HG03565 (cell line): ENCODE results near the gene UNC79.
"Not testable (repeated sequence)": the region's sequence is repeated elsewhere in the genome, so short reads cannot be mapped to it uniquely, and the experiment has no call there.

Source experiments
- ATAC-seq: cut with Tn5 transposase; IDR thresholded peaks from one replicate; pipeline ENCODE4 v1.9.1; 2021; ENCODE audit warnings: mild to moderate bottlenecking, moderate library complexity; ENCODE audit not compliant: unreplicated experiment

Gene UNC79

DNA sequence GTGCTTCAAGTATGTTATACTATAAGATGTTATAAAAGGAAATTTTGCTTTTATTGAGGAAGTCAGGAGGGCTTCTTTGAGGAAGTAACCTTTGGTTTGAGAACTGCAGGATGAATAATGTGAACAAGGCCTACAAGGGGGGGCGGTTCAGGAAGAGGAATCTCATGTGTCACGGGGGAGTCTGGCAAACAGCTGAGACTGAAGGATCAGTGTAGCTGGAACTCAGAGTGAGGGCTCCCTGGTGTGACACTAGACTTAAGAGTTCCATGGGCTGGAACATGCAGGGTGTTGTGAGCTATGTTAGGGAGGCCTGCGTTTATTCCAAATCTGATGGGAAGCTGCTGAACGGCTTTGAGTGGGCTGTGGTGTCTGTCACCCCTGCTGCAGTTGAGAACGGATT is 62.3 kb downstream of the UNC79 start:
- no peak for ATAC-seq

DNA sequence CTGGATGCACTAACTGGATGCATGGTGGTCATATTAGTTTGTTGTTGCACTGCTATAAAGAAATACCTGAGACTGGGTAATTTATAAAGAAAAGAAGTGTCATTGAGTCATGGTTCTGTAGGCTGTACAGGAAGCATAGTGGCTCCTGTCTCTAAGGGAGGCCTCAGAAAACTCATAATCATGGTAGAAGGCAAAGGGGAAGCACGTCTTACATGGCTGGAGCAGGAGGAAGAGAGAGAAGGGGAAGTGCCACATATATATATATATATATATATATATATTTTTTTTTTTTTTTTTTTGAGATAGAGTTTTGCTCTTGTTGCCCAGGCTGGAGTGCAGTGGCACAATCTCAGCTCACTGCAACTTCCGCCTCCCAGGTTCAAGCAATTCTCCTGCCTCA is 62.9 kb downstream of the UNC79 start:
- not testable (repeated sequence) for ATAC-seq

DNA sequence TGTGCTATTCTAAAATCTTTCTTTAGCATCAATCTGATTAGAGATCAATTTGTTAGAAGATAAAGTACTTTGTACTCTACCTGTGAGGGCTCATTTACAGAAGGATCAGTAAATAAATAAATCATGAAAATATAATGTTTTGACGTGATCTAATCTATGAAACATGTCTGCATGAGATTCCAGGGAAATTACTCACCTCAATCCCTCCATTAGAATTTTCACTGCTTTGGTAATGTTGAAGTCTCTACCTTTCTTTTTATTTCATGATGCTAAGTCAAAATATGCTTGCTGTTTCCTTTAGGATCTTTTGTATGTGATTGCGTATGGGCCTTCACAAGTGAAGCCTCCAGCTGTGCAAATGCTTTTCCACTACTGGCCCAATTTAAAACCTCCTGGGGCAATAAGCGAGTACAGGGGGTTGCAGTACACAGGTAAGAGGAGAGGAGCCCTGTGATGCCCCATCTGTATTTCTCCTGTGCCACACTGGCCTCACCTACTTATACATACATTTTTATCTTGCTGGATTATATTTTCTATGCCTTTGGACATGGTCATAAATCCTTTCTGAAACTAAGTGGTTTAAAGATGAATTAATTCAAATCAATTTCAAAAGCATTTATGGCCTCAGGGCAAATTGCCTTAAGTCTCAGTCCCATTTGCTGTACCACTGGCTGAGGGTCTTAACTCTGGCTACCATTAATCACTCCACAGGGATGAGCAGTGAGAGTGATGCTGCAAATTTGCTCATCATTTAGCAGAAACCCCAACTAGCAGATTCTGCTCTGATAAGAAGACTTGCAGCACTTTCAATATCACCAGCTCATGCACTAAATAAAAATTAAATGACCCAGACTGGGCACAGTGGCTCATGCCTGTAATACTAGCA is 66.4 kb downstream of the UNC79 start:
- no peak for ATAC-seq

DNA sequence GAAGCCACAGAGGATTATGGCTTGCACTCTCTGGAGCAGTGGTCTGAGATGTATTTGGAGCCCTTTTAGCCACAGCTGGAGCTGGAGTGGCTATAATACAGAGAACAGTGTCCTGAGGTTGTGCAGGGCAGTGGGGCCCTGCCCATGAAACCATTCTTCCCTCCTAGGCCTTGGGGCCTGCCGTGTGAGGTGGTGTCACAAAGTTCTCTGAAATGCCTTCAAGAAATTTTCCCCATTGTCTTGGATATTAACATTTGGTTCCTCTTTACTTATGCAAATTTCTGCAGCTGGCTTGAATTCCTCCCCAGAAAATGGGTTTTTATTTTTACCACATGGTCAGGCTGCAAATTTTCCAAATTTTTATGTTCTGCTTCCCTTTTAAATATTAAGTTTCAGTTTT is 79.3 kb downstream of the UNC79 start:
- no peak for ATAC-seq

DNA sequence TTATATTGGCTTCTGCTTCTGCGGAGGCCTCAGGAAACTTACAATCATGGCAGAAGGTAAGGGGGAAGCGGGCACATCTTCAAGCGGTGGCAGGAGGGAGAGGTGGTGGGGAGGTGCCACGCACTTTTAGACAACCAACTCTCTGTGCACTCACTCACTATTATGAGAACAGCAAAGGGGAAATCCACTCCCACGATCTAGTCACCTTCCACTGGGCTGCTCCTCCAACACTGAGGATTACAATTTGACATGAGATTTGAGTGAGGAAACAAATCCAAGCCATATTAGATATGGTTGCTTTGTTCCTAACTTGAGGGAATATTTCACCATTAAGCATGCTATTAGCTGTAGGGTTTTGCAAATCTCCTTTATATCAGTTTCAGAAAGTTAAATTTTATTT is 80.3 kb downstream of the UNC79 start:
- no peak for ATAC-seq

DNA sequence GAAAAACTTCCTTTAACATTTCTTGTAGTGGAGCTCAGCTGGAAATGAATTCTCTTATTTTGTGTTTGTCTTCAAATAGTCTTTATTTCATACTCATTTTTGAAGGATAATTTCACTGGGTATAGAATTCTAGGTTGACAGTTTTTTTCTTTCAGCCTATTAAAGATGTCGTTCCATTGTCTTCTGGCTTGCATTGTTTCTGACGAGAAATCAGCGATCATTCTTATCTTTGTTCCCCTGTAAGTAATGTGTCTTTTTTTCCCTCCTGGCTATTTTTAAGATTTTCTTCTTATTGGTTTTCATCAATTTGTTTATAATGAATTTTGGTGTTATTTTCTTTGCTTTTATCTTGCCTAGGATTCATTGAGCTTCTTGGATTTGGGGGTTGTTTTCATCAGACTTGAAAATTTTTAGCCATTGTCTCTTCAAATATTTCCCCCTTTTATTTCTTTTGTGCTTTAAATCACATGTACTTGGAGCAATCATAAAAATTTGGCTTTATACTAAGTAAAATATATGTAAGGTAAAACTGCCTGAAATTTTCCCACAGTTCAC is 89.4 kb downstream of the UNC79 start:
- no peak for ATAC-seq

DNA sequence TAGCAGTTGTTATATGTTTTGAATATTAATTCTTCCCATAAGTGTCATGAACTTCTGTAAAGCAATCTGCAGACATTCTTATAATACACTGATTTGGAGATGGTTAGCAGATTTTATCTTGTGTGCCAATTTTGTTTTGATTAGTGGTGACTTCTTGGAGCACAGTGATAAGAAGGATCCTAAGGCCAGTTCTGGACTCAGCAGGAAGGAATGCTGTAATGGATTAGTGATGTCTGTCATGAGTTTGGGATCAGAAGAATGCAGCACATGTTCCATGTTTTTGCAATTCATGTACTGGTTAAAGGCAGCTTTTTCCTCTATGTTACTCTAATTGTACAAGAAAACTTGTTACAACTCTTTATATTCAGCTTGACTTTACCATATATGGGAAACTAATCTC is 91.5 kb downstream of the UNC79 start:
- ATAC-seq = no peak

DNA sequence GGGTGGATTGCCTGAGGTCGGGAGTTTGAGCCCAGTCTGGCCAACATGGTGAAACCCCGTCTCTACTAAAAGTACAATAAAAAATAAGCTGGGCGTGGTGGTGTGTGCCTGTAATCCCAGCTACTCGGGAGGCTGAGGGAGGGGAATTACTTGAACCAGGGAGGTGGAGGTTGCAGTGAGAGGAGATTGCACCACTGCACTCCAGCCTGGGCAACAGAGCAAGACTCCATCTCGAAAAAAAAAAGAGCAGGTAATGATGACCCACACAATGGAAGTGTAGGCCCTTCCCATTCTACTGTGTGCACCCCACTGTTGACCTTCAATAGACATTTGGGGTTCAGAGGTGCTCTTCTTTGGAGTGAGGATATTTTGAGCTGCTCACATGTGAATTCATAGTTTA is 94.5 kb downstream of the UNC79 start:
- ATAC-seq = not testable (repeated sequence)

DNA sequence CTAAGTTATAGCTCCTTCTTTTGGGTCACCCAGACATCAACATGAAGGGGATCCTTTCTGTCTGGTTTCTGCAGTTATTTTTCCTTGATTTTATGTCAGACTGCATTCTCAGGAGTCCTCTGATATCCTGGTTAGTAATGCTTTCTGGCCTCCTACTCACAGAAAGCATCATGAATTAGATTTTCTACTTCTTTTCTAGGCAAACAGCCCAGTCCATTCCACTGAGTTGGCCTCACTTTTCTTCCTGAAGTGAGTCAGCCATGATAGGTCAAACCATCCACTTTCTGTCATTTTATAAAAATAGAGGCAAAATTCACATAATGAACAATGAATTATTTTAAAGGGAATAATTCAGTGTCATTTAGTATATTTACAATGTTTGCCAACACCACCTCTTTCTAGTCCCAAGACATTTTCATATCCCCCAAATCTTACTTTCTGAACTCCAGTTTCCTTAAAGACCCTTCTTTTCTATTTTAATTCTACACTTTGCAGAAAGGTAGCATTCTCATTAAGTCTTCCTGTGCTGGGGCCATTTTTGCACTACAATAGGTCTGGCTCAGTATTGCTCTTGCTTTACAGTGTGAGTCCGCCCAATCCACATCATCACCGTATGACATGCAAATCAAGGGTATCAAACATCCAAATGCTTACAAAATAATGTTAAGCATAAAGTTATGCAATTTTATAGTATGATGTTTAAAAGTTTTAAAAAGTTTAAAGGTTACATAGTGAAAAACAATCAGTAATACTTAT is 95.1 kb downstream of the UNC79 start:
- ATAC-seq = no peak

DNA sequence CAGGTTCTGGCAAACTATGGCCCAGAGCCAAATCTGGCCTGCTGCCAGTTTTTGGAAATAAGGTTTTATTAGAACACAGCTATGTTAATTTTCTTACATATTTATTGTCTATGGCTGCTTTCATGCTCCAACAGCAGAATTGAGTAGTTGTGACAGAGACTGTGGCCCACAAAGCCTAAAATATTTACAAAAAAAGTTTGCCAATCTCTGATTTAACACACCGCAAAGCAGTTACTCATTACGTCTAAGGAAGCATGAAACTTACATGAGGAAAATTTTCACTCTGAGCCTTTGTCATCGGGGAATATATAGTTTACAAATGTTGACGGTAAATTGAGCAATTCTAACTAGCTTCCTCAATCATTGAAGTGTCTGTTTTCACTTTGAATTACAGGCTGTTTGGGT is 96.5 kb downstream of the UNC79 start:
- ATAC-seq = no peak

DNA sequence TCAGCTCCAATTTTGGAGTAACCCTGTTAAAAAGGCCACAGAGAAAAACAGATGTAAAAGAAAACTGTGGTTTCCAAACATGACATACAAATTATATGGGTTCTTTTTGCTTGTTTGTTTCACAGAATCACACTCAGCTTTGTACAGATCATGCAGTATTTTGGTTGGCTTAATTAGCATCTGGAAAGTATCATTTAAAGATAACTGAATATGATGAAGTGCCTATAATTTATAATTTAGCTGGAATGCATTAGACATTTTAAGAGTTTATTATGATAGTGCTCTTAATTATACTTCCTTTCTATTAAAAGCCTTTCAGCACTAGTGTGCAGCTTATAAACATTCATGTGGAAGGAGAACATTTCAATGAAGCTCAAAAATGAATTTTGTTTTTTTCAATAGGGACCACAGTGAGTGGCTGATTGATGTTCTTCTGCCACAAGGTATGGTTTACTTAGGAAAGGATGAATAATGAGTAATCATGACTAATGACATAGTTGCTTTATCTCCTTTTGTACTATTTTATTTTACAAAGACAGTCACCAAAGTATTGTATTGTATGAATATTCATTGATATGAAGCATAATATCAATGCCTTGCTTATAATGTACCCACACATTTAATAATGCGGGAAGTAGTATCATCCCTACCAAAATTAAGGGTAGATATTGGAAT is 98.3 kb downstream of the UNC79 start:
- ATAC-seq = no peak

DNA sequence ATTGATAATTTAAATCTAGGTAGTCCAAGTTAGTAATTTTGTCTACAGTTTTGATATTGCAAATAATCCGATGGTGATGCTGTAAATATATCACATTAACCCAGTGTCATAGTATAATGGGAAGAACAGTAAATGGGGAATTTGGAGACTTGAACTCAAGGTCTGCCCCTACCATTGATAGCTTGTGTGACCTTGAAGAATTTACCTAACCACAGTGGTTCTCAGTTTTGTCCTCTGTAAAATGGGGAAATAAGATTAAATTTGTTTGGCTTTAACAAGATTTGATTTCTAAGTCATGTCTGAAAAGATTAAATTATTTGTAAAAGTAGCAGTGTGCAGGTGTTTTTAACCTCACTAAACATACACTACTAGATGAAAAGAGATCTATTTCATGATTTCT is 100.9 kb downstream of the UNC79 start:
- ATAC-seq = no peak

DNA sequence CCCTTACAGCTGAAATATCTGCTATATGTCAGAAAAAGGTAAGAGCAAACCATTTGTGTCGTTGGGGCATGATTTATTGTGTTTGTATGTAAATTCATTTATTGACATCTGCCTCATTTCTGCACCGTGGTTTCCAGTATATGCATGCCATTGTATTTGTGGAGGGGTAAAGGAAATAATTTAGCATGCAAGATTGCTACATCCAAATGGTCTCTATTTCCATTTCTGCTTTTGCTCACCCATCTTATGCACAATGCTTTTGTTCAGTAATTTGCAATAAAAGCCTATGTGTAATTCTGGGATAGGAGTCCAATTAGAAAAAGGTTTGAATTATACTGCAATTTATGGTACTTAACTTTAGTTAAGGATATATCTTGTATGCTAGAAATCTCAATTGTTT is 101.8 kb downstream of the UNC79 start:
- no peak for ATAC-seq

DNA sequence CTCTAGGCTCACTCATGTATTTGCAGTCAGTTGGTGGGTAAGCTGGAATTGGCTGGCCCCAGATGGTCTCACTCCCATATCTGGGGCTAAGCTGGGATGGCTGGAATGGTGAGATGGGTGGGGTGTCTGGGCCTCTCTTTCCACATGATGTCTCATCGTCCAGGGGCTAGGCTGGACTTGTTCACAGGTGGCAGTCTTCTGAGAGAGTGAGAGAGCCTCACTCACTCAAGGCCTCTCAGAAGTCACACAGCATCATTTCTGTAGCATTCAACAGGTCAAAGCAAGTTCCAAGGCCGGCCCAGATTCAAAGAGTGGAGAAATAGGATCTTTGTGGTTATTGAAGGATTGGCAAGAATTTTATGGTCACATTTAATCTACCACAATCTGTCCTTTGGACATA is 102.7 kb downstream of the UNC79 start:
- ATAC-seq = no peak

DNA sequence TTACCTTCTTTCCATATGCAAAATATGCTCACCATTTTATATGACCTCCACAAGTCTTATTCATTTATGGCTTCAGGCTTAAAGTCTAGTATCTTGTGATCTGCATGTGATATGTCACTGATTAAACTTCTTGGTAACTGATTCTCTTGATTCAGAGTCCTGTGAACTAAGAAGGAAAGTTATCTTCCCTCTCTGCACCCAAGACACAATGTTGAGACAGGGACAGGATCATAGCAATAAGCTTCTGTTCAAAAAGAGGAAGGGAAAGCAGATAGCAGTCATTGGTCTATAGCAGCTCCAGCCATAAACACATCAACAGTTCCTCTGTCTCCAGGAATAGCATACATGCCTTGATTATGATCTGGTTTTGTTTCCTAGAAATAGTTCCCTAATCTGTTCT is 103.1 kb downstream of the UNC79 start:
- ATAC-seq = peak; percentile 86

DNA sequence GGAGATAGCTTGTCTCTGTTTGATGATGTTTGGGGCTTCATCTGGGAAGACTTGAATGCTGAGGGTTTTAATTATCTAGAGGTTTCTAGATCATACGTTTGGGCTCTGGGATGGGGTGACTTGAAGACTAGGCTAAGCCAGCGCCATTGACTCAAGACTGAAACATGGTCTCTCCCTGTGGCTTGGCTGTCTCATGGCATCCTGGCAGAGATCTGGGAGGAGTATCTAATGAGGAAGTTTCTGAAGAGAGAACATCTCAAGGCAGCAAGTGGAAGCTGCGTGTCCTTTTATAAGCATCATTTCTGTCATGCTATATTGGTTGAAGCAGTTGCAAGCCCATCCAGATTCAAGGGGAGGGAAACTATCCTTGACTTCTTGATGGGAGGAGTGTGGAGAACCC is 104.8 kb downstream of the UNC79 start:
- no peak for ATAC-seq

DNA sequence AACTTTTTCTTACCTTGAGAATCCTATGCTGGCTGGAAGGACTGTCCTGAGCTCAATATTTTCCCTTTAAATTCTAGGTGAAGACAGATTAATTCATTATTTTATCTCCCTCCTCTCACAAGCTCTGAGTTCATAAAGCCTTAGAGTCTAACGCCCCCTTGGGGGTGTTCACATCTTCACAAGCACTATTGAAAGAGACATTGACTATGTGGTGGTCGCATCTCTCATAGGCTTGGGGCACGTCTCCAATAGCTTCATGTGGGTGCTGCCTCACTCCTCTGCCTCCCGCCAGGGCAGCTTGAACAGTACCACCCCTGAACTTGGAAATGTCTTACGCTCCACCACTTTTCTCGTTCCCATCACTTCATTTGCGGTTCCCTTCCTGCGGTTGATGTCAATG is 106.2 kb downstream of the UNC79 start:
- no peak for ATAC-seq

DNA sequence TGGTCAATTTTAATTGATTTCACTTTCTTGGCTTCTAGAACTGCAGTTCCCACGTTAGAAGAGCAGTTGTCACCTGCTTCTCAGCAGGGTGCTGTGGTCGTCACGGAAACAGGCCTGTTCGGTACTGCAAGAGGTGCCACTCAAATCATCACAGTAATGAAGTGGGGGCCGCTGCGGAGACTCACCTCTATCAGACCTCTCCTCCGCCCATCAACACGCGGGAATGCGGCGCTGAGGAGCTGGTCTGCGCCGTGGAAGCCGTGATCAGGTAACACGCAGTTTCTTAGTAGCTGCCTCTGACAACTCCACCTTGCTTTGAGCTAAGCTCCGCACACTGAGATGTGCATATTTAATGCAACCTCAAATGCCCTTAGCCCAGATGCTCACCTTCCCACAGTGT is 107.2 kb downstream of the UNC79 start:
- ATAC-seq = no peak

DNA sequence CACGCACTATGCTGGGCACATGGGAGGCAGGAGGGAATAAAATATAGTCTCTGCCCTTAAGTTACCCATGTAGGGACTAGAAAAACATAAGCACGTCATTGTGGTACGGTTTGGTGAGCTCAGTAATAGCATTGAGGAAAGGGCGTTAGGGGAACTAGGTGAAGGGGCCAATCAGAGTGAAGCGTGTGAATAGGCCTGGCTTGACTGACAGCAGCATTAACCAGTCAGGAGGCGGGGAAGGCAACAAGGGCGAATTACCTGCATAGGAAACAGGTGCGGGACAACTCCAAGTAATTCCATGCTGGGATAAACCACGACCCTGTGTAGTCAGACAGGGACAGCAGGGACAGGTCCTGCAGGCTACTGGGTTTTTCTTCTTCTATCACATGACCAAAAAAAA is 107.7 kb downstream of the UNC79 start:
- no peak for ATAC-seq

DNA sequence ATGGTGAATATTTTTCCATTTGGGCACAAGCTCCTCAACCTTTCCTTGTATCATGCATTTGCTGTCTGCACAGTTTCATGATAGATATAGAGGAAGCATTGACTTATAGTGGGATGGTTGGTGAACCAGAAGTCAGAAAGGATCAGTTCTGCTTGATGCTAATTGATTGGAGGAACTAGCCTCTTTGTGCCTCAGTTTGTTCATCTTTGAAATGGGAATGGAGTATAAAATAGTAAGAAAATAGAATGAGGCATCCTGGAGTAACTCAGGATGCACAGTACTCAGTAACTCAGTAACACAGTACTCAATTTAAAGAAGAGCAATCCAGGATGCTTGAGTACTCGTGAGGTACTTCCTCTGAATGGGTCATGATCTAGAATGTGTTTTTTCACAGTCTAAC is 109.5 kb downstream of the UNC79 start:
- no peak for ATAC-seq

DNA sequence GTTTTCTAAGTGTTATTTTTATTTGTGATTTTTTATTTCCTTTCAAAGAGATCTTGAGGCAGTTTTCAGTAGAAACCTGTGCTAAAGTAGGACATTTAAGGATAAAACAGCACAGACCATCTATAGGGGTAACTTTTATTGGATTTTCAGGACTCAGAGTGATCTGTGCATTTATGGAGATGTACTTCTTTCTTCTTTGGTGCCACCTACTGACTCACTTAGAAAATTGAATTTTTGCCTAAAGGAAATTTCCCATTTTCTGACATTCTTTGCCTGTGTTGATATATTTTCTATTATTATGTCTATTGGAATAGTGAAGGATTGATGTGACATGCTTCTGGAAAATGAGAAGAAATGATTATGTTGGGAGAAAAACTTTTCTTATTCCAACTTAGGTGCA is 113.0 kb downstream of the UNC79 start:
- ATAC-seq = no peak
